ENCODE data around the gene TSC22D4.

GRCh38 chr7:100517305-100517704 is 38.3 kb upstream of the TSC22D4 start:
- TF ChIP-seq CTCF (conservative IDR thresholded peaks at IDR 0.05) (no peak), EZH2 (IDR thresholded peaks at IDR 0.05; ENCODE audit: low read depth) (no peak)
